A549 (cell line): ENCODE results near the gene SMAD6. TPM values are rescaled to one million over a fixed set of nuclear protein-coding genes. Genes with fewer than 3 reads are reported as not detected.

Experiments
- ATAC-seq, 2 experiments: fragments of 200-7000 bp in 1 of 2; fragments of >200 bp in 1 of 2; cut with Nextera tagmentation in 1 of 2; cut with Tn5 transposase in 1 of 2; 3 replicates each; pipeline versions ENCODE4 v1.8.0 to v1.9.1; 2018 to 2020; ENCODE audit warnings: mild to moderate bottlenecking in 1 of 2, moderate library complexity in 1 of 2
- CTCF ChIA-PET: fragments of 300-600 bp; sonication (Branson Sonifier 250); formaldehyde crosslinking; extraction: SDS; loops from one replicate; lab custom pipeline; 2021; ENCODE audit warnings: antibody characterized with exemption, inconsistent platforms; lab: Yijun Ruan, JAX
- POLR2A ChIA-PET: fragments of 350-600 bp; formaldehyde crosslinking; extraction: SDS; loops from one replicate; lab custom pipeline; 2021; ENCODE audit warnings: antibody characterized with exemption, inconsistent platforms; lab: Yijun Ruan, JAX
- DNase-seq, 2 experiments: peaks; one replicate each; pipeline versions ENCODE4 v3.0.0 to v3.0.0-alpha.2; 2011 to 2016; ENCODE audit warnings: low read depth in 1 of 2, low spot score in 1 of 2
- FAIRE-seq: peaks from 2 replicates; lab custom pipeline; 2011; peaks lifted over from hg19 to GRCh38; lab: Jason Lieb, UNC
- H3K27ac ChIP-seq, 2 experiments: fragments of >200 bp; sonication (Bioruptor Twin); formaldehyde crosslinking; 3 replicates each; pipeline ENCODE4 v1.5.1; 2016 to 2017
- H3K4me1 ChIP-seq: fragments of >200 bp; sonication (Bioruptor Twin); formaldehyde crosslinking; 3 replicates; pipeline ENCODE4 v1.6.1; 2016
- H3K4me2 ChIP-seq: fragments of >200 bp; sonication (Bioruptor Twin); formaldehyde crosslinking; 3 replicates; pipeline ENCODE4 v1.6.1; 2016
- H3K4me3 ChIP-seq: fragments of >200 bp; sonication (Bioruptor Twin); formaldehyde crosslinking; 3 replicates; pipeline ENCODE4 v1.5.1; 2016
- H3K9me3 ChIP-seq: fragments of >200 bp; sonication (Bioruptor Twin); formaldehyde crosslinking; 3 replicates; pipeline ENCODE4 v1.6.1; 2016
- BHLHE40 ChIP-seq: IDR thresholded peaks from 2 replicates; pipeline ENCODE4 v1.6.1; 2012; ENCODE audit warnings: low read depth, low read length, inconsistent platforms
- CBX2 ChIP-seq: fragments of 200-600 bp; sonication (generic); IDR thresholded peaks from 2 replicates; pipeline ENCODE4 v1.6.1; 2016; ENCODE audit warnings: low read depth, mild to moderate bottlenecking, borderline replicate concordance
- CEBPB ChIP-seq, 2 experiments: fragments of >200 bp in 1 of 2; sonication (Bioruptor Twin) in 1 of 2; formaldehyde crosslinking in 1 of 2; IDR thresholded peaks; 2 replicates each; pipeline ENCODE4 v1.6.1; 2012 to 2016
- CHD2 ChIP-seq: fragments of 150-350 bp; IDR thresholded peaks from 2 replicates; pipeline ENCODE4 v1.6.1; 2014; ENCODE audit warnings: low read length; ENCODE audit not compliant: partially characterized antibody
- EHMT2 ChIP-seq: fragments of 200-600 bp; sonication (generic); IDR thresholded peaks from 2 replicates; pipeline ENCODE4 v1.6.1; 2016; ENCODE audit warnings: antibody characterized with exemption, low read depth, mild to moderate bottlenecking, moderate library complexity
- EP300 ChIP-seq, 2 experiments: fragments of >200 bp; sonication (Bioruptor Twin); formaldehyde crosslinking; IDR thresholded peaks; 2 replicates in 1 of 2; 3 replicates in 1 of 2; pipeline ENCODE4 v1.6.1; 2016 to 2017
- ESRRA ChIP-seq: fragments of 150-350 bp; IDR thresholded peaks from 2 replicates; pipeline ENCODE4 v1.6.1; 2014; ENCODE audit warnings: mild to moderate bottlenecking, low read length, borderline replicate concordance
- FOSB ChIP-seq: fragments of 250-450 bp; sonication (Bioruptor Pico); IDR thresholded peaks from 2 replicates; pipeline ENCODE4 v1.5.0; 2020; ENCODE audit warnings: mild to moderate bottlenecking, moderate library complexity
- FOSL2 ChIP-seq, 2 experiments: fragments of 450-650 bp in 1 of 2; fragments of >200 bp in 1 of 2; sonication (Bioruptor Twin) in 1 of 2; formaldehyde crosslinking; IDR thresholded peaks; 2 replicates each; pipeline versions ENCODE4 v1.5.0 to v1.6.1; 2016 to 2020; ENCODE audit warnings: mild to moderate bottlenecking in 1 of 2, moderate library complexity in 1 of 2
- FOXS1 ChIP-seq: fragments of 250-450 bp; sonication (Bioruptor Pico); IDR thresholded peaks from 2 replicates; pipeline ENCODE4 v1.5.0; 2020; ENCODE audit warnings: mild to moderate bottlenecking, moderate library complexity
- GATA3 ChIP-seq: IDR thresholded peaks from 2 replicates; pipeline ENCODE4 v1.6.1; 2012; ENCODE audit warnings: borderline replicate concordance
- HDAC2 ChIP-seq: fragments of 200-600 bp; sonication (generic); IDR thresholded peaks from 2 replicates; pipeline ENCODE4 v1.6.1; 2016
- HEYL ChIP-seq: fragments of 250-450 bp; sonication (Bioruptor Pico); IDR thresholded peaks from 2 replicates; pipeline ENCODE4 v1.8.0; 2021; ENCODE audit warnings: mild to moderate bottlenecking, moderate library complexity
- JUN ChIP-seq, 2 experiments: fragments of >200 bp; sonication (Bioruptor Twin); formaldehyde crosslinking; IDR thresholded peaks; 2 replicates in 1 of 2; 3 replicates in 1 of 2; pipeline ENCODE4 v1.6.1; 2016 to 2017
- KDM5A ChIP-seq: fragments of 200-600 bp; sonication (generic); IDR thresholded peaks from 2 replicates; pipeline ENCODE4 v1.6.1; 2016; ENCODE audit warnings: antibody characterized with exemption, mild to moderate bottlenecking
- MAFK ChIP-seq: fragments of 450-650 bp; IDR thresholded peaks from 2 replicates; pipeline ENCODE4 v1.6.1; 2014; ENCODE audit not compliant: partially characterized antibody
- MYC ChIP-seq: IDR thresholded peaks from 2 replicates; pipeline ENCODE4 v1.6.1; 2012; ENCODE audit warnings: mild to moderate bottlenecking, inconsistent platforms, low read length, improper control_type of control experiment, borderline replicate concordance
- NR3C1 ChIP-seq: fragments of >200 bp; sonication (Bioruptor Twin); formaldehyde crosslinking; IDR thresholded peaks from 3 replicates; pipeline ENCODE4 v1.6.1; 2017
- PHF8 ChIP-seq: fragments of 200-600 bp; sonication (generic); IDR thresholded peaks from 2 replicates; pipeline ENCODE4 v1.6.1; 2016; ENCODE audit warnings: low read depth, mild to moderate bottlenecking, antibody characterized with exemption, moderate library complexity, borderline replicate concordance
- POLR2A ChIP-seq: IDR thresholded peaks from 2 replicates; pipeline ENCODE4 v1.6.1; 2012; ENCODE audit warnings: mild to moderate bottlenecking, low read length
- RARB ChIP-seq: fragments of 250-450 bp; sonication (Bioruptor Pico); IDR thresholded peaks from 2 replicates; pipeline ENCODE4 v1.8.0; 2021; ENCODE audit warnings: mild to moderate bottlenecking, moderate library complexity
- RCOR1 ChIP-seq: fragments of 150-350 bp; IDR thresholded peaks from 2 replicates; pipeline ENCODE4 v1.6.1; 2014; ENCODE audit warnings: antibody characterized with exemption, low read length, low read depth
- RNF2 ChIP-seq: fragments of 200-600 bp; sonication (generic); IDR thresholded peaks from 2 replicates; pipeline ENCODE4 v1.6.1; 2016; ENCODE audit warnings: low read depth, mild to moderate bottlenecking, antibody characterized with exemption, moderate library complexity, borderline replicate concordance
- SMC3 ChIP-seq: fragments of >200 bp; sonication (Bioruptor Twin); formaldehyde crosslinking; IDR thresholded peaks from 3 replicates; pipeline ENCODE4 v1.6.1; 2018; ENCODE audit warnings: inconsistent platforms
- SREBF2 ChIP-seq: fragments of 450-650 bp; IDR thresholded peaks from 2 replicates; pipeline ENCODE4 v1.6.1; 2014; ENCODE audit warnings: mild to moderate bottlenecking, moderate library complexity
- TFCP2L1 ChIP-seq: fragments of 250-450 bp; sonication (Bioruptor Pico); IDR thresholded peaks from 2 replicates; pipeline ENCODE4 v1.5.0; 2021; ENCODE audit warnings: mild to moderate bottlenecking
- TP53 ChIP-seq: fragments of 250-450 bp; sonication (Bioruptor Pico); IDR thresholded peaks from 2 replicates; pipeline ENCODE4 v1.5.0; 2021; ENCODE audit warnings: mild to moderate bottlenecking, moderate library complexity
- ZFP36 ChIP-seq: fragments of 450-650 bp; IDR thresholded peaks from 2 replicates; pipeline ENCODE4 v1.6.1; 2014; ENCODE audit warnings: borderline replicate concordance; ENCODE audit not compliant: partially characterized antibody
- ZNF302 ChIP-seq: fragments of 250-450 bp; sonication (Bioruptor Pico); IDR thresholded peaks from 2 replicates; pipeline ENCODE4 v1.9.0; 2021; ENCODE audit warnings: inconsistent platforms, mild to moderate bottlenecking, moderate library complexity
- WGBS: methylation state at CpG from one replicate; pipeline ENCODE4 v1.1.6; 2017; ENCODE audit errors: missing lambda C conversion rate; 5-methylcytosine and 5-hydroxymethylcytosine counted together
- polyA plus RNA-seq, 4 experiments: library from polyadenylated mRNA; depleted of rRNA in 3 of 4; stranded (reverse); fragments of >200 nt; fragmentation: RNase III in 1 of 4; extraction: RNeasy Plus Mini Kit Qiagen cat#74134 plus additional on column Dnase treatment in 1 of 4; gene quantifications; 2 replicates in 3 of 4; 3 replicates in 1 of 4; pipeline ENCODE4 v1.2.3, GENCODE V29; 2011 to 2017
- TF ChIP-seq, protein P1 (sequence below): fragments of 150-350 bp; IDR thresholded peaks from 2 replicates; pipeline ENCODE4 v1.6.1; 2014; ENCODE audit warnings: low read depth, mild to moderate bottlenecking, low read length
- TF ChIP-seq, protein P2 (sequence below): fragments of >200 bp; sonication (Bioruptor Twin); formaldehyde crosslinking; IDR thresholded peaks from 2 replicates; pipeline ENCODE4 v1.6.1; 2016

SMAD6 gene
- polyA plus RNA-seq, 2 of the 4 experiments (the other 2 are of a cell fraction), result 9.6 to 46.6 TPM

DNA sequence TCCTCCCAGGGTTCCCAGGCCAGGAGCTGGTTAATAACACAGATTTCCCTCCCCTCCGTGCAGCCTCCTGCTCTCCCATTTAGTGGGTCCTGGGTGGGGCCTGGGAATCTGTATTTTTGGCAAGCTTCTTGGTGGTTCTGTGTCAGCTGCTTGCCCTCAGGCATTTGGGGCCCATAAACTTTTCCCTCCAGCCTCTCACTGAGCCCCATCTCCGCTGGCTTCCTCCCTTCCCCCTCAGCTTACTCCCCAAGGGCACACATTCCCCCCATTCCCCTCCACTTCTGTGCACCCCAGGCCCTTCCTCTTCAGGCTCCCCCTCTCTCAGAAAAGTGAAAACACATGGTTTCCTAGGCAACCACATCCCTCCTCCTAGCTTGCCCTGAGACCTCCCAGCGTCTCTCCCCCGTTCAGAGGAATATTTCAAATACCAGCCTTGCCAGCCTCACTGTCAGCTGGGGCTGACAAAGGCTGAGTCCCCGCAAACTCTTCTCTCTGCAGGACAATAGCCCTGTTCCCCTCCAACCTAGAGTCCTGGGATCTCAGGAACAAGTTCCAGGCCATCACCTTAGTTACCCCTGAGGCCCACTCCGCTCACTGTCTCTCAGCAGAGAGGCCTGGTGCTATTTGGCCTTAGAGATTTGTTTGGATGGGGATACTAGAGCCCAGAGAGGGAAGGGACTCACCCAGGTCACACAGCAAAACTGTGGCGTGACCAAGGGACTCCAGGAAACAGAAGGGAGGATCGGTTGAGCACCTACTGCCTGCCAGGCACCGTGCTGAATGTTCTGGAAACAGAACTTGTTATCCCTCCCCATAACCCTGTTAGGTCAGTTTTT is 44.6 kb upstream of the SMAD6 start:
- POLR2A ChIA-PET, result no interaction called here
- no peak for ATAC-seq

DNA sequence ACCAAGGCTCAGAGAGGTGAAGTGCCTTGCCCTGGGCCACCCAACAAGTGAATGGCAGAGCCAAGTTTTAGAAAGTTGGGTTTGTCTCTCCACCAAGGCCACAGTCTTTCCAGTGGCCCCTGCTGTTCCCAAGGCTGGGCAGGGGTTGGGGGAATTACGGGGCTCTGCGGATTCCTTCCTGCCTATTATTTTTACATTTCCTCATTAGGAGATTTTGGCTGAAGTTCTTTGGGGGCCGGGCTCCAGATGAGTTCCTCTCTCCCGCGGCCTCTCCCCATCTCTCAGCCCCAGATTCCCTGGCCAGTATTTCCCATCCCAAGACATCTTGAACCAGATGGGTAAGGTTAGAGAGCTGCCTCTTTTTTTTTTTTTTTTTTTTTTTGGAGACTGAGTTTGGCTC is 44.0 kb upstream of the SMAD6 start:
- H3K27ac ChIP-seq, result no peak overlapping the region
- CTCF ChIA-PET, result interaction anchor here (1.4 kb wide), 1 partner anchor 29 kb away, joined by 5 read pairs; no protein-coding TSS in a partner anchor
- TF ChIP-seq ESRRA, result no peak
- no peak for TF ChIP-seq KDM5A
- no peak for TF ChIP-seq MAFK
- TF ChIP-seq RARB (CRISPR knock-in tag), result no peak
- TF ChIP-seq HEYL (CRISPR knock-in tag), result no peak
- no peak for TF ChIP-seq CBX2
- TF ChIP-seq MYC, result no peak
- no peak for TF ChIP-seq POLR2A
- no peak for TF ChIP-seq CEBPB (IDR thresholded peaks at IDR 0.05)
- TF ChIP-seq, protein P1, sequence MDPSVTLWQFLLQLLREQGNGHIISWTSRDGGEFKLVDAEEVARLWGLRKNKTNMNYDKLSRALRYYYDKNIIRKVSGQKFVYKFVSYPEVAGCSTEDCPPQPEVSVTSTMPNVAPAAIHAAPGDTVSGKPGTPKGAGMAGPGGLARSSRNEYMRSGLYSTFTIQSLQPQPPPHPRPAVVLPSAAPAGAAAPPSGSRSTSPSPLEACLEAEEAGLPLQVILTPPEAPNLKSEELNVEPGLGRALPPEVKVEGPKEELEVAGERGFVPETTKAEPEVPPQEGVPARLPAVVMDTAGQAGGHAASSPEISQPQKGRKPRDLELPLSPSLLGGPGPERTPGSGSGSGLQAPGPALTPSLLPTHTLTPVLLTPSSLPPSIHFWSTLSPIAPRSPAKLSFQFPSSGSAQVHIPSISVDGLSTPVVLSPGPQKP, result no peak
- TF ChIP-seq CHD2, result no peak
- no peak for TF ChIP-seq ZFP36
- TF ChIP-seq JUN (IDR thresholded peaks at IDR 0.05), result no peak
- no peak for TF ChIP-seq NR3C1
- TF ChIP-seq RCOR1, result no peak
- no peak for TF ChIP-seq ZNF302 (CRISPR knock-in tag)
- no peak for TF ChIP-seq GATA3
- ATAC-seq (no peak), DNase-seq (no peak), FAIRE-seq (no peak)
- no peak overlapping the region for H3K4me2 ChIP-seq
- POLR2A ChIA-PET, result interaction anchor here (0.6 kb wide), 1 partner anchor 21 kb away, joined by 4 read pairs; no protein-coding TSS in a partner anchor
- no peaks in the 10 kb centered on the region for H3K4me1 ChIP-seq
- 89% methylated on average over 5 of the region's 5 CpGs for WGBS
- no peaks in the 10 kb centered on the region for H3K9me3 ChIP-seq
- no peak overlapping the region for H3K4me3 ChIP-seq

More for the DNA sequence above, 44.6 kb upstream of the SMAD6 start:
- H3K4me3 ChIP-seq, result no peak overlapping the region
- CTCF ChIA-PET, result interaction anchor here (0.7 to 1.5 kb wide), 2 partner anchors 39 to 196 kb away, joined by 3 to 4 read pairs; no protein-coding TSS in a partner anchor
- no peak for TF ChIP-seq ZNF302 (CRISPR knock-in tag)
- TF ChIP-seq SMC3, result no peak
- no peak for TF ChIP-seq FOXS1 (CRISPR knock-in tag)
- no peak for TF ChIP-seq FOSB (CRISPR knock-in tag)
- TF ChIP-seq TP53 (CRISPR knock-in tag), result no peak
- no peak for TF ChIP-seq PHF8
- 81% methylated on average over 9 of the region's 9 CpGs for WGBS
- H3K4me1 ChIP-seq, result no peaks in the 10 kb centered on the region
- FAIRE-seq (no peak), DNase-seq (no peak)
- no peak overlapping the region for H3K27ac ChIP-seq
- no peak overlapping the region for H3K4me2 ChIP-seq
- H3K9me3 ChIP-seq, result no peaks in the 10 kb centered on the region

DNA sequence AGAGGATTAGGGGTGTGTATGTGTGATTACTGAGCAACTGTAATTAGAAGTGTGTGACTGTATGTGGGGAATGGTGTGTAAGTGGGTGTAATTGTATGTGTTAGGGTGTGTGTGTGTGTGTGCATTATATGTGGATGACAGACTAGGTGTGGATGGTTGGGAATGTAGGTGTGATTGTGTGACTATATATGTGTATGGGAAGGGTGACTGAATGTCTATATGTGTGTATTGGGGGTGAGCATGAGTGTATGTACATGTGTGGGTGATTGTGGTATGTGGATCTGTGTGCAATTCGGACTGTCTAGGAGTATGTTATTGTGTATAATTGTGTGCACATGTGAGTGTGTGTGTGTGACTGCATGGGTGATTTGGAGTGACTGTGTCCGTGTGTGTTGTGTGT is 43.2 kb upstream of the SMAD6 start:
- CTCF ChIA-PET, result interaction anchor here (1.0 to 1.4 kb wide), 2 partner anchors 30 to 34 kb away, joined by 3 to 5 read pairs; no protein-coding TSS in a partner anchor

More for the DNA sequence above, 43.2 kb upstream of the SMAD6 start:
- no peaks in the 10 kb centered on the region for H3K4me1 ChIP-seq
- FAIRE-seq (no peak), ATAC-seq (no peak), DNase-seq (no peak)
- H3K4me2 ChIP-seq, result no peak overlapping the region
- POLR2A ChIA-PET, result interaction anchor here (0.6 kb wide), 1 partner anchor 20 kb away, joined by 4 read pairs; no protein-coding TSS in a partner anchor
- no peak overlapping the region for H3K4me3 ChIP-seq
- TF ChIP-seq HDAC2 (no peak), BHLHE40 (no peak), FOSL2 (IDR thresholded peaks at IDR 0.05) (no peak), FOSL2 (CRISPR knock-in tag; IDR thresholded peaks at IDR 0.05) (no peak), SREBF2 (no peak), TFCP2L1 (CRISPR knock-in tag) (no peak), RNF2 (no peak), EP300 (IDR thresholded peaks at IDR 0.05) (no peak), HEYL (CRISPR knock-in tag) (no peak), POLR2A (no peak), EHMT2 (no peak)
- TF ChIP-seq, protein P1, result no peak
- TF ChIP-seq, protein P2, sequence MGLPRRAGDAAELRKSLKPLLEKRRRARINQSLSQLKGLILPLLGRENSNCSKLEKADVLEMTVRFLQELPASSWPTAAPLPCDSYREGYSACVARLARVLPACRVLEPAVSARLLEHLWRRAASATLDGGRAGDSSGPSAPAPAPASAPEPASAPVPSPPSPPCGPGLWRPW, result no peak
- WGBS, result 86% methylated on average over 2 of the region's 2 CpGs
- H3K9me3 ChIP-seq, result no peaks in the 10 kb centered on the region
- no peak overlapping the region for H3K27ac ChIP-seq
